Measurements from ENCODE around the gene USP34.
A peak's percentile ranks its signal among the peaks of the same experiment; 100 is the strongest.
"Not testable (repeated sequence)": the region's sequence is repeated elsewhere in the genome, so short reads cannot be mapped to it uniquely, and the experiment has no call there.

Gene USP34

GRCh38 chr2:61247204-61247812 lies 223.6 kb downstream of the USP34 start:
- DNase-seq (ENCODE audit: low spot score): no peak

- no peak for DNase-seq (ENCODE audit: low spot score)
Measured at GRCh38 chr2:61244694-61245093, 226.2 kb downstream of the USP34 start.

DNA sequence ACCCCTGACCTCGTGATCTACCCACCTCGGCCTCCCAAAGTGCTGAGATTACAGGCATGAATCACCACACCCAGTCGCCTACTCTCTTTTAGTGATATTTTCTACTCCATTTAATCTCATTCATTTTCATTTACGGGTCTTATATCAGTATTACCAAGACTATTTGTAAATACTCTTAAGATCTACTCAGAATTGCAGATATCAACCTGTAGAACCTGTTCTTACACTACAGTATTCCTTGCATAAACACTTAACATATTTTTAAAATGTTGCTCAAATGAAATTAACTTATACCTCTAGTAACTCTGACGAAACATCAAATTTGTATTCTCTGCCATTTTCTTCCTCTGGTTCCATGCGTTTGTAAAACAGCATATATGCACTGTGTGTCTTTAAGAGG lies 229.6 kb downstream of the USP34 start:
- DNase-seq (ENCODE audit: low spot score): no peak

GRCh38 chr2:61238219-61239012 lies 232.5 kb downstream of the USP34 start:
- no peak for DNase-seq (ENCODE audit: low spot score)

DNA sequence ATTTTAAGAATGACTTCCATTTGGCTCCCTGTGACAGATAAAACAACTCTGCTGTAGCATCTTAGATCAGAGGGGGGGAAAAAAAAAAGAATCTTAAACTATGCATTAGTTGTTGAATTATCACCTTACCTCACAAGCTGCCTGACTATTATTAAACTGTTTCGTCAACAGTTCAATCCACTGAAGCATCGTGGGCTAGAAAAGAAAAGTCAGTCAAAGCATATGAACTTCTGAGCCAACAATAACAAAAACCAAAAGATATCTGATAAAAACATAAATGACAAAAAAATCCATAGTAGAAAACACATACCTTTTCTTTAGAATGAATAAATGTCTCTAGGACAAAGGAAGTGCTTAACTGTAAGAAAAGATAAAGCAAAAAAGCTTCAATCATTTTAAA lies 235.2 kb downstream of the USP34 start:
- DNase-seq (ENCODE audit: low spot score): no peak

- DNase-seq (ENCODE audit: low spot score): no peak
Measured at GRCh38 chr2:61233581-61233980, 237.3 kb downstream of the USP34 start.

- DNase-seq (ENCODE audit: low spot score): no peak
Measured at GRCh38 chr2:61229936-61230335, 241.0 kb downstream of the USP34 start.

DNA sequence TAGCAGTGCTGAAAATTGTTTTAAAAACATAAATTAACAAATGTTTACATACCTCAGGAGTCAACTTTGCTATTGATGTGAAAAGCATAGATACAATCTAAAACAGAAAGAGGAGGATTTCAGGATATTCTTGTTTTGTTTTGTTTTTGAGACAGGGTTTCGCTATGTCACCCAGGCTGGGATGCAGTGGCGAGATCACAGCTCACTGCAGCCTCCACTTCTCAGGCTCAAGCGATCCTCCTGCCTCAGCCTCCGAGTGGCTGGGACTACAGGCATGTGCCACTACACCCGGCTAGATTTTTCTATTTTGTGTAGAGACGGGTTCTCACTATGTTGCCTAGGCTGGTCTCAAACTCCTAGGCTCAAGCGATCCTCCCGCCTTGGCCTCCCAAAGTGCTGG lies 248.3 kb downstream of the USP34 start:
- no peak for DNase-seq (ENCODE audit: low spot score)

DNA sequence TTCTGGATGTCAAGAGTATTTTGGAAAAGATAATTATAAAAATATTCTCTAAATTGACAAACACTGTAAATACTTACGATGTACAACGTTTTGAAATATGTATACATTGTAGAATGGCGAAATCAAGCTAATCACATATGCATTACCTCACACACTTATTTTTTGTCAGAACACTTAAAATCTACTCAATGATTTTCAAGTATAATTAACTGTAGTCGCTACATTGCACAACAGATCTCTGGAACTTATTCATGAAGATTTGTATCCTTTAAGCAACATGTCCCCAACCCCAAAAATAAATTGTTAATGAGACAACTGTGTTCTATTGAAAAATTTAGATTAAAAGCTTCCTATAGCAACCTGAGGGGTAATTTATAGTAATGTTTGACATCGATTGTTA lies 249.1 kb downstream of the USP34 start:
- no peak for DNase-seq (ENCODE audit: low spot score)

DNA sequence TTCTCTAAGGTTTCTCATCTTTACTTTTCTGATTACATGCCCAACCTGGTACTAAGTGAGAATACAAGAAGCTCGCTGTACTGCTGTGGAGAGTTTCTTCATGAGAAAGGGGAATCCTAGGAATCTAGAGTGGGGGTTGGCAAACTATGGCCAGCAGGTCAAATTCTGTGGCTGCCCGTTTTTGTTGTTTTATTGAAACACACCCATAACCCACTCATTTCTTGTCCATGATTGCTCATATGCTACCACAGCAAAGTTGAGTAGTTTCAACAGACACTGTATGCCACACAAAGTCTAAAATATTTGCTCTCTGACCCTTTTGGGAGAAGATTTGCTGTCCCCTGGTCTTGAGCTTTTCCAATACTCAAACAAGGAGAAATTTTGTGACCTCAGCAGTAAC lies 250.1 kb downstream of the USP34 start:
- no peak for DNase-seq (ENCODE audit: low spot score)

DNA sequence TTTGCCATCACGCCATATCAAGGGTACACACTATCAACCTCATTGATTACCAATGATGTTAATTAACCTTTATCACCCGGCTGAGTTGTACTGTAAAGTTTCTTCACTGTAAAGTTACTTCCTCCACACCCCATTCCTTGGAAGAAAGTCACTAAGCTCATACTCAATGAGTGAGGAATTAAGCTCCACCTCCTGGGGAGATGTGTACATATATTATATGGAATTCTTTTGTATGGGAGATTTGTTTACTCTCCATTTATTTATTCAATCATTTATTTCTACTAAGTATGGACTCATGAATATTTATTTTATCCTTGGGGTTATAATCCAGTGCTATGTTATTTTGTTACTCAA lies 252.1 kb downstream of the USP34 start:
- peak; percentile 49 for DNase-seq (ENCODE audit: low spot score)

GRCh38 chr2:61218076-61218816 lies 252.6 kb downstream of the USP34 start:
- no peak for DNase-seq (ENCODE audit: low spot score)

DNA sequence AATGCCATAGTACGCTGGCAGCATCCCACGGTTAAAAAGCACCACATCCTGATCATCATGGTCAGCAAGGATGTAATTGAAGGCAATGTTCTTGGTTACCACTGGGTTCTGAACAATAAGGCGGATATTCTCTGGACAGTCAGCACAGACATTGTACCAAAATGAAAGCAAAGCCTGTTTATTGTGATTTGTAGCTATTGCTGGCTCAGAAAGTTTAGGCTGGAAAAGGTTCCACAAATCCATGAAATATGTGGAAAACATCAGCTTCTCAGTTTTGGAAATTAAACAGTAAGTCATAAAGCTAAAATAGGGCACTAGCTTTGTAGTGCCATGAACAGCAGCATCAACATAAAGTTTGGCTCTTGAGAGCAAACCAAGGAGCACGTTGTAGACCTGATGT lies 256.7 kb downstream of the USP34 start:
- DNase-seq (ENCODE audit: low spot score): no peak

- peak; percentile 12 for DNase-seq (ENCODE audit: low spot score)
Measured at GRCh38 chr2:61210332-61210981, 260.4 kb downstream of the USP34 start.

DNA sequence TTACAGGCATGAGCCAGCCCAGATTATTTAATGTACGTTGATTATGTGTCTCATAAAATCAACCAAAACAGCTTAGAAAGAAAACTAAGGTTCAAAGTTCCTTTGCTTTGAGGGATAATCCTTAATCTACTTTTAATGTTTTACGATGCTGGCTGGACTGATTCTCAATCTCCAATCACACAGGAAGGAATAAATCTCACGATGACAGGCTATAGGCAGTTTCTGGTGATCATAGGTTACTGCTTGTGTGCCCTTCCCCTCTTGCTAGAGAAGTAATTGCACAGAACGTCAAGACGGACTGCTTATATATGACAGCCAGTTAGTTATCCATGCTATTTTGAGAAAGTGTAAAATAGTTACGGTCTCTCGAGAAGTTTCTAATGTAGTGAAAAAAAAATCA lies 265.8 kb downstream of the USP34 start:
- no peak for DNase-seq (ENCODE audit: low spot score)

- DNase-seq (ENCODE audit: low spot score): peak; percentile 66
Measured at GRCh38 chr2:61196671-61197070, 274.2 kb downstream of the USP34 start.

- DNase-seq (ENCODE audit: low spot score): not testable (repeated sequence)
Measured at GRCh38 chr2:61194646-61195045, 276.2 kb downstream of the USP34 start.

DNA sequence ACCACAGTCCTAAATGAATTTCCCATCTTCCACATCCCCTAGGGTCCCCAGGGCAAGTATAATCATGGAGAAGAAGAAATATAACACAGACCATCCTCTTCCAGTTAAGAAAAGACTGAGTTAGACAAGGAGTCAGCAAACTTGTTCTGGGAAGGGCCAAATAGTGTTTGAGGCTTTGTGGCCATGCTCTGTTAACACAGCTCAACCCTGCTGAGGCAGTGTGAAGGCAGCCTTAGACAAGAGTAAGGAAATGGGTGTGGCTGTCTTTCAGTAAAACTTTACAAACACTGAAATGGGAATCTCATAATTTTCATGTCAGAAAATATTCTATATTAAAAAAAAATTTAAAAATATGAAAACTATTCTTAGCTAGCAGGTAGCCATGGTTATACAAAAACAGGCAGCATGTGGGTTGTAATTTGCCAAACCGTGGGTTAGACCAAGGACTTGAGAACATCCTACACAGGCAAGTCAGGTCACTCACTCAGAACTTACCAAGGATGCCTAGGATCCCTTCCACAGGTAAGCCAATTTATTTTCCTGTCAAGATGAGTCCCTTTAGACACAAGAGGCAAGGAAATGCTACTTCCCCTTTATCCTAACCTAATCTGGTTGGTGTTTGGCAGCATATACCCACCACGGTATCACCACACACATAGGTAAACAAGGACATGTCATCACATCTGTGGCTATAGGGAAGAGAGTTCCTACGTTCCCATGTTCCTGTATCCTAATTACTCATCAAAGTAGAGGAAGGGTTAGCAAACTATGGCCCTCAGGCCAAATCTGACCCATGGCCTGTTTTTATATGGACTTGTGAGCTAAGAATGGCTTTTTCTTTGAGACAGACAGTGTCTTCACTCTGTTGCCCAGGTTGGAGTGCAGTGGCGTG lies 277.0 kb downstream of the USP34 start:
- no peak for DNase-seq (ENCODE audit: low spot score)

GRCh38 chr2:61187085-61187484 lies 283.8 kb downstream of the USP34 start:
- no peak for DNase-seq (ENCODE audit: low spot score)

DNA sequence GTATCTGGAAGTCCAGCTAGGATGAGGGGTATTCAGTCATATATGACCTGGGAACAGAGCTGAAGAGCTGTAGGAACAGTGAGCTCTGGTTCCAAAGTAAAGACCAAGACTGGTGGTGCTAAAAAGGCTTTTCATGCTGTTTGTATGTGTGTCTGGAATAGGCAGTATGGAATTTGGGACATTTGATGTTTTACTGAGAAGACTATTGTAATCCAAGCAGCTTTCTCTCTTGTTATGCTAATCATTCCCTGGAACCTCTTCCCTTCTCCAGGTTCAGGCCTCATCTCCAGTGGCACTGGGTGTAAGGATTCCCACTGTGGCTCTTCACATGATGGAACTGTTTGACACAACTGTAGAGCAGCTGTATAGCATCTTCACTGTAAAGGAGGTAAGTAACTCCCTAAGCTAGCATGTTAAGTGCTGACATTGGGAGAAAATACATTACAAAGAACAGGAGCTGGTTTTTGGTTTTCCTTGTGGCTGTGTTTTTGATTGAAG lies 285.6 kb downstream of the USP34 start:
- DNase-seq (ENCODE audit: low spot score): no peak

- DNase-seq (ENCODE audit: low spot score): no peak
Measured at GRCh38 chr2:61184263-61184662, 286.6 kb downstream of the USP34 start.

DNA sequence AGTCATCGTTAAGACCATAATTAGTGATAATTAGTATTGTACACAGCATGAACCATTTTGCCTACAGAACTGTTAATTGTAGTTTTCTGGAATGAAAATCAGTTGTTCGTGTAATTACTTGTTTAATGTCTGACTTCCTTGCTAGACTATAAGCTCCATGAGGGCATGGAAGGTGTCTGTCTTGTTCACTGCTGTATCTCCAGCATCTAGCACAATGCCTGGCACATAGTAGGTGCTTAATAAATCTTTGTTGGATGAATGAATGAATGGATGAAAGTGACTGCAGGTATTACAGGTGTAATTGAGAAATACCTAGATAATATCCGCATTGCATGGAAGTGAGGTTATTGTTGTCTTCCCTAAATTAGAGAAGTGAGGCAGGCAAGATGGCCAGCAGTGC lies 287.1 kb downstream of the USP34 start:
- no peak for DNase-seq (ENCODE audit: low spot score)

Data from LoVo (cell line).